AG10803 (cell line): Measurements from ENCODE around the gene PKIG.
A peak's percentile ranks its signal among the peaks of the same experiment; 100 is the strongest.
"Not testable (repeated sequence)": the region's sequence is repeated elsewhere in the genome, so short reads cannot be mapped to it uniquely, and the experiment has no call there.

ENCODE experiments used
- DNase-seq: peaks from one replicate; pipeline ENCODE4 v3.0.0; 2010; ENCODE audit warnings: low read depth
- H3K4me3 ChIP-seq: 2 replicates; pipeline ENCODE4 v1.5.1; 2011; ENCODE audit warnings: mild to moderate bottlenecking, low read length, control low read depth
- CTCF ChIP-seq: conservative IDR thresholded peaks from 2 replicates; pipeline ENCODE4 v1.5.1; 2011; ENCODE audit warnings: mild to moderate bottlenecking, low read length, control low read depth, inconsistent platforms

Gene PKIG

GRCh38 chr20:44649976-44650375, 67.6 kb downstream of the PKIG start:
- DNase-seq: no peak
- TF ChIP-seq CTCF: no peak

GRCh38 chr20:44650771-44651433, 68.5 kb downstream of the PKIG start:
- no peak for TF ChIP-seq CTCF
- no peak for DNase-seq
- H3K4me3 ChIP-seq: peak overlapping the region; percentile 62

More at GRCh38 chr20:44649976-44650375, 67.6 kb downstream of the PKIG start:
- no peak overlapping the region for H3K4me3 ChIP-seq

GRCh38 chr20:44651434-44651683, 69.0 kb downstream of the PKIG start:
- DNase-seq: no peak
- peak overlapping the region; percentile 62 for H3K4me3 ChIP-seq
- TF ChIP-seq CTCF: no peak

- peak within 1 kb of the TSS; percentile 77 for H3K4me3 ChIP-seq
- no peak for TF ChIP-seq CTCF
- peak; percentile 43 for DNase-seq
Observed at GRCh38 chr20:44651684-44652423, 69.5 kb downstream of the PKIG start, which contains the start of gene ADA. TSS of gene ADA (minus strand) at chr20:44651699. CDS start at chr20:44651607, 92 bp downstream.

GRCh38 chr20:44653546-44653945, 71.2 kb downstream of the PKIG start:
- TF ChIP-seq CTCF: no peak
- DNase-seq: no peak
- no peak overlapping the region for H3K4me3 ChIP-seq

- H3K4me3 ChIP-seq, DNase-seq: not testable (repeated sequence)
Observed at GRCh38 chr20:44654210-44654609, 71.8 kb downstream of the PKIG start.

GRCh38 chr20:44656448-44656847, 74.1 kb downstream of the PKIG start:
- TF ChIP-seq CTCF: no peak
- DNase-seq: no peak
- H3K4me3 ChIP-seq: no peak overlapping the region
